ENCODE data around the gene HBB.

HBB gene

GRCh38 chr11:5229796-5230195 is 2.9 kb upstream of the HBB start:
- no peaks in the 10 kb centered on the region for H3K36me3 Mint-ChIP-seq (ENCODE audit: insufficient read depth)
- H3K9me3 Mint-ChIP-seq, result no peaks in the 10 kb centered on the region
- H3K27ac Mint-ChIP-seq, result no peak overlapping the region
- no peak for ATAC-seq (replicated peaks)
- DNase-seq, result no peak
- H3K4me1 Mint-ChIP-seq (ENCODE audit: low read depth in 2 of 2), result no peaks in the 10 kb centered on the region
- H3K27me3 Mint-ChIP-seq, result no peaks in the 10 kb centered on the region
- no peak overlapping the region for H3K4me3 Mint-ChIP-seq

- H3K4me3 Mint-ChIP-seq, result no peak overlapping the region
- DNase-seq (no peak), ATAC-seq (replicated peaks) (no peak)
- H3K9me3 Mint-ChIP-seq, result no peaks in the 10 kb centered on the region
- no peaks in the 10 kb centered on the region for H3K27me3 Mint-ChIP-seq
- no peaks in the 10 kb centered on the region for H3K36me3 Mint-ChIP-seq (ENCODE audit: insufficient read depth)
- no peak overlapping the region for H3K27ac Mint-ChIP-seq
- H3K4me1 Mint-ChIP-seq (ENCODE audit: low read depth in 2 of 2), result no peaks in the 10 kb centered on the region
Observed at GRCh38 chr11:5229356-5229755, 2.5 kb upstream of the HBB start.

GRCh38 chr11:5228124-5228523 is 1.3 kb upstream of the HBB start:
- H3K27ac Mint-ChIP-seq, result no peak overlapping the region
- H3K4me1 Mint-ChIP-seq (ENCODE audit: low read depth in 2 of 2), result no peaks in the 10 kb centered on the region
- DNase-seq, result no peak
- no peaks in the 10 kb centered on the region for H3K27me3 Mint-ChIP-seq
- no peaks in the 10 kb centered on the region for H3K9me3 Mint-ChIP-seq
- H3K36me3 Mint-ChIP-seq (ENCODE audit: insufficient read depth), result no peaks in the 10 kb centered on the region
- H3K4me3 Mint-ChIP-seq, result no peak overlapping the region
- ATAC-seq (replicated peaks), result no peak

DNA sequence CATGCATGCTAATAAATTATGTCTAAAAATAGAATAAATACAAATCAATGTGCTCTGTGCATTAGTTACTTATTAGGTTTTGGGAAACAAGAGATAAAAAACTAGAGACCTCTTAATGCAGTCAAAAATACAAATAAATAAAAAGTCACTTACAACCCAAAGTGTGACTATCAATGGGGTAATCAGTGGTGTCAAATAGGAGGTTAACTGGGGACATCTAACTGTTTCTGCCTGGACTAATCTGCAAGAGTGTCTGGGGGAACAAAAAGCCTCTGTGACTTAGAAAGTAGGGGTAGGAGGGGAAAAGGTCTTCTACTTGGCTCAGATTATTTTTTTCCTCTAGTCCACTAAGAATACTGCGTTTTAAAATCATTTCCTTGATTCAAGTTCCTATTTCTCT is 810 bp upstream of the HBB start:
- DNase-seq, result no peak
- H3K27me3 Mint-ChIP-seq, result no peaks in the 10 kb centered on the region
- no peak overlapping the region for H3K27ac Mint-ChIP-seq
- no peak overlapping the region for H3K4me3 Mint-ChIP-seq
- no peaks in the 10 kb centered on the region for H3K4me1 Mint-ChIP-seq (ENCODE audit: low read depth in 2 of 2)
- H3K9me3 Mint-ChIP-seq, result no peaks in the 10 kb centered on the region
- ATAC-seq (replicated peaks), result no peak
- H3K36me3 Mint-ChIP-seq (ENCODE audit: insufficient read depth), result no peaks in the 10 kb centered on the region

GRCh38 chr11:5225480-5225871 is 1.4 kb downstream of the HBB start:
- Mint-ChIP-seq H3K9me3 (peaks cover 0 to 5% of the 10 kb centered on the region in 2 donors), H3K36me3 (ENCODE audit: insufficient read depth) (no peaks in the 10 kb centered on the region)

GRCh38 chr11:5224538-5225479 is 2.1 kb downstream of the HBB start:
- ATAC-seq (replicated peaks) (no peak), DNase-seq (no peak)
- H3K4me1 Mint-ChIP-seq (ENCODE audit: low read depth in 2 of 2), result no peaks in the 10 kb centered on the region
- no peak overlapping the region for H3K4me3 Mint-ChIP-seq
- H3K27ac Mint-ChIP-seq, result no peak overlapping the region
- peaks cover 0 to 7% of the 10 kb centered on the region in 2 donors for H3K9me3 Mint-ChIP-seq
- no peaks in the 10 kb centered on the region for H3K36me3 Mint-ChIP-seq (ENCODE audit: insufficient read depth)
- no peaks in the 10 kb centered on the region for H3K27me3 Mint-ChIP-seq

More at GRCh38 chr11:5225480-5225871, 1.4 kb downstream of the HBB start:
- H3K4me3 Mint-ChIP-seq, result no peak overlapping the region
- H3K27me3 Mint-ChIP-seq, result no peaks in the 10 kb centered on the region
- H3K27ac Mint-ChIP-seq, result no peak overlapping the region
- H3K4me1 Mint-ChIP-seq (ENCODE audit: low read depth in 2 of 2), result no peaks in the 10 kb centered on the region
- no peak for ATAC-seq (replicated peaks)
- DNase-seq, result no peak

DNA sequence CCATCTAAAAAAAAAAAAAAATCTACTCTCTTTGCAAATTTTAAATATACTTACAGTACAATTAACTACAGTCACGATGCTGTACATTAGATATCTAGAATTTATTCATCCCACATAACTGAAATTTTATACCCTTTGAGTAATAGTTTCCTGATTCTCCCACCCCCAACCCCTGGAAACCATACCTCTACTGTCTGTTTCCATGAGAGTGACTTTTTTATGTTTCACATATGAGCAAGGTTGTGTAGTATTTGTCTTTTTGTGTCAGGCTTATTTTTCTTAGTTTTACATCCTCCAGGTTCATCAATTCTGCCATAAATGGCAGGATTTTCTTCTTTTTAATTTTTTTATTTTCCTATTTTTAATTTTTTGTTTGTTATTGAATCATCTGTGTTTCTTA is 3.2 kb downstream of the HBB start:
- Mint-ChIP-seq H3K4me3 (no peak overlapping the region), H3K27me3 (no peaks in the 10 kb centered on the region), H3K9me3 (peaks cover 0 to 7% of the 10 kb centered on the region in 2 donors), H3K4me1 (ENCODE audit: low read depth in 2 of 2) (no peaks in the 10 kb centered on the region), H3K36me3 (ENCODE audit: insufficient read depth) (no peaks in the 10 kb centered on the region), H3K27ac (no peak overlapping the region)
- ATAC-seq (replicated peaks) (no peak), DNase-seq (no peak)

DNA sequence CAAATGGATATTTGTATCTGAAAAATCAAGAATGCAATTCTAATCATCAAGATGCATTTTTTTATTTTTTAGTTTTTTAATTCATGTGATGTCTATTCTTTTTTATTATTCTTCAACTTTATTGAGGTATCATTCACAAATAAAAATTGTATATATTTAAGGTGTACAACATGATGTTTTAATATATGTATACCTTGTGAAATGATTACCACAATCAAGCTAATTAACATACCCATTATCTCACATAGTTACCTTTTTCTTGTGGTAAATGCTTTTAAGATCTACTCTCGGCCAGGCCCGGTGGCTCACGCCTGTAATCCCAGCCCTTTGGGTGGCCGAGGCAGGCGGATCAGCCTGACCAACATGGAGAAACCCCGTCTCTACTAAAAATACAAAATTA is 3.7 kb downstream of the HBB start:
- no peaks in the 10 kb centered on the region for H3K36me3 Mint-ChIP-seq (ENCODE audit: insufficient read depth)
- ATAC-seq (replicated peaks) (no peak), DNase-seq (no peak)
- H3K9me3 Mint-ChIP-seq, result peaks cover 0 to 7% of the 10 kb centered on the region in 2 donors
- no peak overlapping the region for H3K27ac Mint-ChIP-seq
- H3K4me1 Mint-ChIP-seq (ENCODE audit: low read depth in 2 of 2), result no peaks in the 10 kb centered on the region
- no peak overlapping the region for H3K4me3 Mint-ChIP-seq
- no peaks in the 10 kb centered on the region for H3K27me3 Mint-ChIP-seq

GRCh38 chr11:5210376-5210885 is 16.4 kb downstream of the HBB start:
- Mint-ChIP-seq H3K27me3 (no peaks in the 10 kb centered on the region), H3K4me1 (ENCODE audit: low read depth in 2 of 2) (no peaks in the 10 kb centered on the region), H3K4me3 (no peak overlapping the region), H3K27ac (no peak overlapping the region), H3K36me3 (ENCODE audit: insufficient read depth) (no peaks in the 10 kb centered on the region), H3K9me3 (no peaks in the 10 kb centered on the region)
- DNase-seq (no peak), ATAC-seq (replicated peaks) (no peak)

GRCh38 chr11:5204787-5205186 is 22.1 kb downstream of the HBB start:
- no peak overlapping the region for H3K27ac Mint-ChIP-seq
- DNase-seq, result no peak
- no peak for ATAC-seq (replicated peaks)
- no peaks in the 10 kb centered on the region for H3K4me1 Mint-ChIP-seq (ENCODE audit: low read depth in 2 of 2)
- no peak overlapping the region for H3K4me3 Mint-ChIP-seq
- peaks cover 0 to 3% of the 10 kb centered on the region in 2 donors for H3K27me3 Mint-ChIP-seq
- no peaks in the 10 kb centered on the region for H3K36me3 Mint-ChIP-seq (ENCODE audit: insufficient read depth)
- H3K9me3 Mint-ChIP-seq, result peaks cover 0 to 2% of the 10 kb centered on the region in 2 donors

GRCh38 chr11:5203366-5203765 is 23.5 kb downstream of the HBB start:
- DNase-seq (no peak), ATAC-seq (replicated peaks) (no peak)
- peaks cover 0 to 7% of the 10 kb centered on the region in 2 donors for H3K27me3 Mint-ChIP-seq
- H3K4me3 Mint-ChIP-seq, result no peak overlapping the region
- H3K27ac Mint-ChIP-seq, result no peak overlapping the region
- H3K4me1 Mint-ChIP-seq (ENCODE audit: low read depth in 2 of 2), result no peaks in the 10 kb centered on the region
- H3K9me3 Mint-ChIP-seq, result peaks cover 0 to 2% of the 10 kb centered on the region in 2 donors
- H3K36me3 Mint-ChIP-seq (ENCODE audit: insufficient read depth), result no peaks in the 10 kb centered on the region

DNA sequence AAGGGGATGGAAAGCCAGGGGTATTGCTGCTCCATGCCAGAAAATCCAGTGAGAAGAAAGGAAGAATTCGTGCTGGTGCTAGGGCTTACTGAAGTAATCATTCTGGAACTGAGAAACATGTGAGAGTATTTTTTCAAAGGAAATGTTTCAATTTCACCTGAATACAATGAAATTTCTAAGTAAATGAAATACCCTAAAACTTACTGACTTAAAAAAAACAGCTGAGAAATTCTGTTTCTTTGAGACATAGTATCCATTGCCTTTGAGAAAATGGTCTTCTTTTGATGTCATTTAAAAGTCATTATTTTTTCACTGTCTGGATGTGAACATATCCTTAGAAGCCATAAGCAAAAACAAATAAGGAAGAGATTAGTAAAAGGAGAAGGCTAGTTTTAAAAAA is 26.3 kb downstream of the HBB start, which contains the start of gene OR51V1:
Gene OR51V1, minus strand, starts transcription at position 101 of the 400 bp plus-strand sequence. Its CDS starts 0 bp downstream, at position 101.
- H3K4me1 Mint-ChIP-seq (ENCODE audit: low read depth in 2 of 2), result no peaks in the 10 kb centered on the region

DNA sequence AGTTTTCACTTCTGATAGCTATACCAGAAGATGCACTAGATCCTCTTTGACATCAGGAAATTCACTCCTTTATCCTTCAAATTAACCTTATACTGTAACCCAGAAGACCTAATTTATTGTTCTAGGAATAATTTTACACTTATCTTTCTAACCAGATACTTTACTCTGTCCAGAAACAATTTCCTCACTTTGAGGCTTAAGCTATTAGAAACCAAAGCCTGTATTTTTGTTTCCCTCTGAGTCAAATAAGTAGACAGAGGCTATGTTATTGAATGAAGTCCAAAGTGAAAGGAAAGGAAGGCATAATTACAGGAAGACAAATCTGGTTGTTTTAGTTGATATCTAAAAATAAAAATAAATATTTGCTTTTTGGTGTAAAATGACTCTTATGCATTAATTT is 28.6 kb downstream of the HBB start:
- Mint-ChIP-seq H3K27me3 (peaks cover 0 to 7% of the 10 kb centered on the region in 2 donors), H3K36me3 (ENCODE audit: insufficient read depth) (no peaks in the 10 kb centered on the region), H3K4me3 (no peak overlapping the region), H3K9me3 (peaks cover 0 to 2% of the 10 kb centered on the region in 2 donors), H3K4me1 (ENCODE audit: low read depth in 2 of 2) (no peaks in the 10 kb centered on the region), H3K27ac (no peak overlapping the region)
- no peak for ATAC-seq (replicated peaks)
- DNase-seq, result no peak

More for the DNA sequence above, 26.3 kb downstream of the HBB start, which contains the start of gene OR51V1:
- DNase-seq (no peak), ATAC-seq (replicated peaks) (no peak)
- Mint-ChIP-seq H3K9me3 (peaks cover 0 to 2% of the 10 kb centered on the region in 2 donors), H3K27me3 (peaks cover 0 to 7% of the 10 kb centered on the region in 2 donors), H3K36me3 (ENCODE audit: insufficient read depth) (no peaks in the 10 kb centered on the region), H3K27ac (no peak within 1 kb of the TSS), H3K4me3 (no peak within 1 kb of the TSS)

DNA sequence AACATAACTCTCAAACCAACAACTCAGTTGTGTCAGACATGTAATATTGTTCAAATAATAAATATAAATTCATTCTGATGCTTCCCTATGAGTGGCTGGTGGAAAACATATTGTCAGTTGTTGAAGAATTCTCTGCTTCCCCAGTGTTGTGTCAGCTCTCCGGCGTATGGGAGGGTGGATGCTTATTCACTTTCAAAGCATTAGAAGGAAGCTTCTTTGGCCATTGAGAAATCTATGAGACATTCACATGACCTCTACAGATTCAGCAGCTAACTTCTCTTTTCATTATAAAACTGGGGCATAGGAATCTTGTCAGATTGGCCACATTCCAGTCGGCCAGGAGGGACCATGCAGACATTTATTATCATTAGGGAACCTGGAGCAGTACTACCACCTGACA is 29.3 kb downstream of the HBB start:
- H3K9me3 Mint-ChIP-seq, result peaks cover 0 to 4% of the 10 kb centered on the region in 2 donors
- H3K4me1 Mint-ChIP-seq (ENCODE audit: low read depth in 2 of 2), result no peaks in the 10 kb centered on the region
- no peak for ATAC-seq (replicated peaks)
- H3K27ac Mint-ChIP-seq, result no peak overlapping the region
- peaks cover 0 to 7% of the 10 kb centered on the region in 2 donors for H3K27me3 Mint-ChIP-seq
- no peak for DNase-seq
- no peaks in the 10 kb centered on the region for H3K36me3 Mint-ChIP-seq (ENCODE audit: insufficient read depth)
- no peak overlapping the region for H3K4me3 Mint-ChIP-seq
